HG03196 (cell line): ENCODE results near the gene NGLY1.

ENCODE experiments used
- ATAC-seq: cut with Tn5 transposase; IDR thresholded peaks from one replicate; pipeline ENCODE4 v1.9.1; 2021; ENCODE audit not compliant: unreplicated experiment

The NGLY1 gene

GRCh38 chr3:25782938-25783660 lies at the start of gene NGLY1:
Gene NGLY1 (minus strand): TSS chr3:25783443. CDS start chr3:25783390, 53 bp downstream.
- ATAC-seq: peak; percentile 82

DNA sequence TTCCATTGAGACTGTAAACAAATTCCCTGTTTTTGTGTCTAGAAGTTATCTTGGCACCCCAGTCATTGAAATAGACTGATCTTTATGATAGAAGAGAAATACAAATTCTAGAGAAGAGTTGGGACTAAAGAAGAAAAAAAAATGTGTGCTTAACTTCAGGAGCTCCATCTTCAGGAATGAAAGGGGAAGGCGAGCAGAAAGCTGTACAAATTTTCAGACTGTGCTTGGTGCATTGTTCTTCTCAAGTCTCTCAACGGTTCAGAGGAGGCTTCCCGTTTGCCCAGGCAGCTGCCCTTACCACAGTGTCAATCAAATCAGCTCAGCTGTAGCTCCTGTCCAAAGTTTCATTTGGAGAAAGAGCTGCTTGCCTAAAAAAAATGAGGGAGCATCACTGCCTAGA lies 48.3 kb upstream of the NGLY1 start:
- no peak for ATAC-seq

- no peak for ATAC-seq
Measured at GRCh38 chr3:25830373-25831280, 47.4 kb upstream of the NGLY1 start.

GRCh38 chr3:25826510-25826909 lies 43.3 kb upstream of the NGLY1 start:
- no peak for ATAC-seq

- no peak for ATAC-seq
Measured at GRCh38 chr3:25823314-25823713, 40.1 kb upstream of the NGLY1 start.

- no peak for ATAC-seq
Measured at GRCh38 chr3:25821746-25822573, 38.7 kb upstream of the NGLY1 start.

GRCh38 chr3:25820816-25821486 lies 37.7 kb upstream of the NGLY1 start:
- no peak for ATAC-seq

DNA sequence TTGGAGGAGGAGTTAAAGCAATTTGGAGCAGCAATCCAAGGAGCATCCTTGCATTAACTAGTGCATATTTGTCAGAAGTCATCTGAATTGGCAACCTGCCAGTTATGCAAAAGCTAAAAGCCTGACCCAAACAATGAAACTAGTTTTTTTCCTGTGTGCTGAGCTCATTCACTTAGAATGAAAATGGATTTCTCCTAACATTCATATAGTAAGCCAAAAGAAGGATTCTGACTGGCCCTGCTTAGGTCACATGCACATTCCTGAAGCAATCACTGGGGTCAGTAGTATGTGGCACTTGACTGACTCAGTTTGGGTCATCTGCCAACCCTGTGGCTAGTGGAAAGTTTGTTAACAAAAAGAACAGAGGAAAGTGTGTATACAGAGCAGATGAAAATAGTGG lies 37.1 kb upstream of the NGLY1 start:
- ATAC-seq: no peak

GRCh38 chr3:25818335-25818734 lies 35.1 kb upstream of the NGLY1 start:
- ATAC-seq: no peak

- ATAC-seq: no peak
Measured at GRCh38 chr3:25817638-25818037, 34.4 kb upstream of the NGLY1 start.

DNA sequence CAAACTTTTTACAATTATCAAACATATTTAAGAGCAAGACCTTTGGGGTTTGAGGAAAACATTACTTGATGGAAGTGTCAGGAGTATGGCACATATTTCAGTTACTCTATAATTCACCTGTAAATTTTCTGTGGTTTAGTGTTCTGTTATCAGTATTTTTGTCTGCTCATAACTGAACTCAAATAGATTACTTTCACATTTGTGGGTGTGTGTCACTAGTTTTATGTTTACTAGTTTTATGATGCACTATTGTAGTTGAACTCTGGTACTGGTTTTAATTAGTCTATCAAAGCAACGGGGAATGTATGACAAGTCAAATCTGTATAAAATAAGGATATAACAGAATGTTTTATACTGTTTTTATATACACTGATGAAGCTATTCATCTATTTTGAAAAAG lies 33.9 kb upstream of the NGLY1 start:
- no peak for ATAC-seq

DNA sequence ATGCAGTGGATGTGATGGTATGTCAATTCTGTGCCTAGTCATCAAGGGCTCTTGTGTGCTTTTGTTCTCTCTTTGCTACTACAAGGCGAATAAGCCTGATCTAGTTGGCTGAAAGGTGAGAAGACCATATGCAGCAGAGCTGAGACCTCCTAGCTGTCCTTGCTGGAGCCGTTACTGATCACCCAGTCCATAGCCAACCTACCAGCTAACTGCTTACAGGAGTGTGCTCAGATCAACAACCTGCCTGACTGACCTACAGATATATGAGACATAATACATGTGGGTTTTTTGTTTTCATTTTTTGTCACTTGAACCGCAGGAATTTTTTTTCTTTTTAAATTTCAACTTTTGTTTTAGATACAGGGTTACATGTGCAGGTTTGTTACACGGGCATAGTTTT lies 29.4 kb upstream of the NGLY1 start:
- ATAC-seq: no peak

GRCh38 chr3:25804676-25805075 lies 21.4 kb upstream of the NGLY1 start:
- ATAC-seq: no peak

DNA sequence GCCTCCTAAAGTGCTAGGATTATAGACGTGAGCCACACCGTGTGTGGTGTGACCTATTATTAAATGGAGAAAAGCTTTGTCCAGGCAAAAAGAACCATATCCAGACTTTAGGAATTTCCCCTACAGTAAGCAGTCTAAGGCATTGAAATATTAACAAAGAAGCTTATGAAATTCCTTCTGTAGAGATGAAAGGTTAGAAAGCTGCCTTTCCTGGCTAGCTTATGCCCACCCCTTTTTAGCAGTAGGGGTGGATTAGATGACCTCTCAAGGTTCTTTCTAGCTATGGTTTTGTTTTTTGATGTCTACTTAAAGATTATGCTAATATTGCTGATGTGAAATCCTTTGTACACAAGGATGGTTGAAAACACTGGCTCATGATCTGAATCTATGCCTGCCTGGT lies 20.6 kb upstream of the NGLY1 start:
- no peak for ATAC-seq

DNA sequence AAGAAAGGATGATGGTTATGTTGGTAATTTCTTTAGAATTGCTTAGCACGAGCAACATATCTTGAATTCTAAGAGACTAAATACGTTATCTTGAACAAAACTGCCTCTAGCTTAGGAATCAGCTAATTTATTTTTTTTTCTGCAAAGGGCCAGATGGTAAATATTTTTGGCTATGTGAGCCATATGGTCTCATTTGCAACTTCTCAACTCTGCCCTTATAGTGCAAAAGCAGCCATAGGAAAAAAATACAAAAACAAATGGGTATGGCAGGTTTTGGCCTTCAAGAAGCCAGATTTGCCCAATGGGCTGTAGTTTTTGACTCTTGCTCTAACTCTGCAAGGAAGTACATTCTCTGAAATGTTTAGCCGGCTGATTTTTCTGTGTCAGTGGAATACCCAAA lies 18.5 kb upstream of the NGLY1 start:
- no peak for ATAC-seq

DNA sequence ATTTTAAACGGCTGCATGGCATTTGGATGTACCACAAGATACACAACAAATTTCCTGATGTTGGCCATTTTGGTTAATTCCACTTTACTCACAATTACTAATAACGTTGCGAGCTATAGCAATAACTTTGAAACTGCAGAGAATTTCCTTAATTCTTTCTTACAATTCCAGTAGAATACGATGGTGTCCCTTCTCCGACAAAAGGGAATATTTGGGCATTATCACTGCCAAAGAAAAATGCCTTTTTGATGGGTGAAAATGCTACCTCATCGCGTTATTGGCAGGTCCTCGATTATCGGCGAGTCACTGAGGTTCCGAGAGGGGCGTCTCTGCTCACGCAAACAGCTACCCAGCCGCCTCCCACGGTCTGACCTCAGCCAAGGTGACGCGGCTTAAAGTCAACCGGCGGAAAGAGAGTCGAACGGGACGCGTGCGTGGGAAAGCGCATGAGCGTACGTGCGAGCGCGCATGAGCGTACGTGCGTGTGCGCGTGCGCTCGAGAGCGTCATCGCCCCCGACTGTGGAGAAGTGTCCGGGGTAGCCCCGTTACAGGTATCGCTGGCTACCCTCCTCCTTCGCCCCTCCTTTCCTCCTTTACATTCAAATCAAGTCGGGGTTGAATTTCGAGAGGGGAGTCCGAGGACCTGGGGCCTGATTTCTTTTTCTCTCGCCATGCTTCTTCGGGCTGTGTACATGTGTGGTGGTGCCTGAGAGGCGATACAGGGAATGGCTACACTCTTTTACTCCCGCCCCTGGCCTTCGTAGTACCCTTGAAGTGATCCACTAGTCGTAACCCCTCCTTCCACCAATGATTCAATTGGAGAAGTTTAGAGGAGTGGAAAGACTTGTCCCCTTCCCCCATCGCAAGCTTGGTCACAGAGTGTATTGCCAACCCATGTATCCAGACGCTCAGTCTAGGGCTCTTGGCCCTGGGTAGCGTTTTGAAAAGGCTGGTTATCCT lies 6.6 kb upstream of the NGLY1 start, which contains the start of gene OXSM:
Gene OXSM (plus strand): TSS at position 495 of the 961 bp plus-strand sequence. CDS start 931 bp downstream, outside the sequence.
- ATAC-seq: peak; percentile 95

GRCh38 chr3:25789209-25789595 lies 6.0 kb upstream of the NGLY1 start:
- ATAC-seq: no peak

DNA sequence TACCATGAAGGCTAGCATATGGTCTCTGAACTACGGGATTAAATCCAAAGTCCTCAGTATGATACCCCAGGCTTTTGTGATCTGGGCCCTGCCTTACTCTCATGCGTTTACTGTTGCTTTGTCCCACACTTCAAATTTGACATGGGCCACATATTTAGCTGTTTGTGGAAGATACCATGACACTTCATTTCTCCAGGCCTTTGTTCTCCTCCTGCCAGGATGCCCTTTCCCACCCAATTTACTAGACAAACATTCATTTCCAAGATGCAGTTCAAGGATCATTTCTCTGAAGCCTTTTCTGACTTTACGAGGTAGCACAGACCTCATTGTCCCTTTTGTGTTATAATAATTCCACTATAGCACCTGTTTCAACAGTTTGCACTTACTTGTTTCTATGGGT lies 4.4 kb upstream of the NGLY1 start:
- no peak for ATAC-seq

GRCh38 chr3:25785826-25786225 lies 2.6 kb upstream of the NGLY1 start:
- no peak for ATAC-seq

DNA sequence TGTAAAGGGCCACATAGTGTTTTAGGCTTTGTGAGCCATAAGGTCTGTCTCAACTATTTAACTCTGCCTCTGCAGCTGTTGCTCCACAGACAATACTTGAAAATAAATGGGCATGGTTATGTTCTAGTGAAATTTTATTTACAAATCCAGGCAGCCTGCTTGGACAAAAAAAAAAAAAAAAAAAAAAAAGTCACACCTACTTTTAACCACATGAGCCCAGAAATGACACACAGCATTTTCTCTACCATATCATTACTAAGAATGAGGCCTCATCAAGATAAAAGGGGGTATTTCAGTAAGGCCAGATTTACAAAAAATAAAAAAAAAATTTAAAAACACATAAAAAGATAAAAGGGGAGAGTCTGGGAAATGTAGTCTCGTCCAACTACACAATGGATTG lies 1.7 kb upstream of the NGLY1 start:
- ATAC-seq: no peak
